A549 (cell line): ENCODE results near the gene DMBT1. TPM values are rescaled to one million over a fixed set of nuclear protein-coding genes. Genes with fewer than 3 reads are reported as not detected.

Source experiments
- ATAC-seq, 2 experiments: fragments of 200-7000 bp in 1 of 2; fragments of >200 bp in 1 of 2; cut with Nextera tagmentation in 1 of 2; cut with Tn5 transposase in 1 of 2; 3 replicates each; pipeline versions ENCODE4 v1.8.0 to v1.9.1; 2018 to 2020; ENCODE audit warnings: mild to moderate bottlenecking in 1 of 2, moderate library complexity in 1 of 2
- CTCF ChIA-PET: fragments of 300-600 bp; sonication (Branson Sonifier 250); formaldehyde crosslinking; extraction: SDS; loops from one replicate; lab custom pipeline; 2021; ENCODE audit warnings: antibody characterized with exemption, inconsistent platforms; lab: Yijun Ruan, JAX
- POLR2A ChIA-PET: fragments of 350-600 bp; formaldehyde crosslinking; extraction: SDS; loops from one replicate; lab custom pipeline; 2021; ENCODE audit warnings: antibody characterized with exemption, inconsistent platforms; lab: Yijun Ruan, JAX
- DNase-seq, 2 experiments: peaks; one replicate each; pipeline versions ENCODE4 v3.0.0 to v3.0.0-alpha.2; 2011 to 2016; ENCODE audit warnings: low read depth in 1 of 2, low spot score in 1 of 2
- FAIRE-seq: peaks from 2 replicates; lab custom pipeline; 2011; peaks lifted over from hg19 to GRCh38; lab: Jason Lieb, UNC
- H3K27ac ChIP-seq, 2 experiments: fragments of >200 bp; sonication (Bioruptor Twin); formaldehyde crosslinking; 3 replicates each; pipeline ENCODE4 v1.5.1; 2016 to 2017
- H3K4me1 ChIP-seq: fragments of >200 bp; sonication (Bioruptor Twin); formaldehyde crosslinking; 3 replicates; pipeline ENCODE4 v1.6.1; 2016
- H3K4me2 ChIP-seq: fragments of >200 bp; sonication (Bioruptor Twin); formaldehyde crosslinking; 3 replicates; pipeline ENCODE4 v1.6.1; 2016
- H3K4me3 ChIP-seq: fragments of >200 bp; sonication (Bioruptor Twin); formaldehyde crosslinking; 3 replicates; pipeline ENCODE4 v1.5.1; 2016
- H3K9me3 ChIP-seq: fragments of >200 bp; sonication (Bioruptor Twin); formaldehyde crosslinking; 3 replicates; pipeline ENCODE4 v1.6.1; 2016
- CBX8 ChIP-seq: fragments of 200-600 bp; sonication (generic); IDR thresholded peaks from 2 replicates; pipeline ENCODE4 v1.6.1; 2016
- EP300 ChIP-seq, 2 experiments: fragments of >200 bp; sonication (Bioruptor Twin); formaldehyde crosslinking; IDR thresholded peaks; 2 replicates in 1 of 2; 3 replicates in 1 of 2; pipeline ENCODE4 v1.6.1; 2016 to 2017
- FOSL2 ChIP-seq, 2 experiments: fragments of 450-650 bp in 1 of 2; fragments of >200 bp in 1 of 2; sonication (Bioruptor Twin) in 1 of 2; formaldehyde crosslinking; IDR thresholded peaks; 2 replicates each; pipeline versions ENCODE4 v1.5.0 to v1.6.1; 2016 to 2020; ENCODE audit warnings: mild to moderate bottlenecking in 1 of 2, moderate library complexity in 1 of 2
- FOXS1 ChIP-seq: fragments of 250-450 bp; sonication (Bioruptor Pico); IDR thresholded peaks from 2 replicates; pipeline ENCODE4 v1.5.0; 2020; ENCODE audit warnings: mild to moderate bottlenecking, moderate library complexity
- HDAC2 ChIP-seq: fragments of 200-600 bp; sonication (generic); IDR thresholded peaks from 2 replicates; pipeline ENCODE4 v1.6.1; 2016
- HEYL ChIP-seq: fragments of 250-450 bp; sonication (Bioruptor Pico); IDR thresholded peaks from 2 replicates; pipeline ENCODE4 v1.8.0; 2021; ENCODE audit warnings: mild to moderate bottlenecking, moderate library complexity
- HOXA7 ChIP-seq: fragments of 250-450 bp; sonication (Bioruptor Pico); IDR thresholded peaks from 2 replicates; pipeline ENCODE4 v1.5.0; 2020; ENCODE audit warnings: mild to moderate bottlenecking, moderate library complexity
- HOXB13 ChIP-seq: fragments of 250-450 bp; sonication (Bioruptor Pico); IDR thresholded peaks from 2 replicates; pipeline ENCODE4 v1.5.0; 2020; ENCODE audit warnings: low read depth, mild to moderate bottlenecking, moderate library complexity
- JUN ChIP-seq, 2 experiments: fragments of >200 bp; sonication (Bioruptor Twin); formaldehyde crosslinking; IDR thresholded peaks; 2 replicates in 1 of 2; 3 replicates in 1 of 2; pipeline ENCODE4 v1.6.1; 2016 to 2017
- JUNB ChIP-seq: fragments of >200 bp; sonication (Bioruptor Twin); formaldehyde crosslinking; IDR thresholded peaks from 2 replicates; pipeline ENCODE4 v1.6.1; 2016
- MAZ ChIP-seq: fragments of 150-350 bp; IDR thresholded peaks from 2 replicates; pipeline ENCODE4 v1.6.1; 2014; ENCODE audit warnings: antibody characterized with exemption, low read depth, low read length, borderline replicate concordance
- POLR2A ChIP-seq: IDR thresholded peaks from 2 replicates; pipeline ENCODE4 v1.6.1; 2012; ENCODE audit warnings: mild to moderate bottlenecking, low read length
- POLR2AphosphoS2 ChIP-seq: conservative IDR thresholded peaks from 2 replicates; pipeline ENCODE4 v1.6.1; 2012; ENCODE audit warnings: low read length, improper control_type of control experiment, inconsistent platforms
- RAD21 ChIP-seq, 2 experiments: fragments of >200 bp in 1 of 2; sonication (Bioruptor Twin) in 1 of 2; formaldehyde crosslinking in 1 of 2; IDR thresholded peaks in 1 of 2; conservative IDR thresholded peaks in 1 of 2; 2 replicates in 1 of 2; 3 replicates in 1 of 2; pipeline ENCODE4 v1.6.1; 2012 to 2018; ENCODE audit warnings: inconsistent platforms in 1 of 2
- TP53 ChIP-seq: fragments of 250-450 bp; sonication (Bioruptor Pico); IDR thresholded peaks from 2 replicates; pipeline ENCODE4 v1.5.0; 2021; ENCODE audit warnings: mild to moderate bottlenecking, moderate library complexity
- ZC3H11A ChIP-seq: fragments of 450-650 bp; IDR thresholded peaks from 2 replicates; pipeline ENCODE4 v1.6.1; 2014; ENCODE audit warnings: antibody characterized with exemption, mild to moderate bottlenecking
- ZSCAN20 ChIP-seq: fragments of 250-450 bp; sonication (Bioruptor Pico); IDR thresholded peaks from 2 replicates; pipeline ENCODE4 v1.8.0; 2022; ENCODE audit warnings: mild to moderate bottlenecking, moderate library complexity
- WGBS: methylation state at CpG from one replicate; pipeline ENCODE4 v1.1.6; 2017; ENCODE audit errors: missing lambda C conversion rate; 5-methylcytosine and 5-hydroxymethylcytosine counted together
- polyA plus RNA-seq, 4 experiments: library from polyadenylated mRNA; depleted of rRNA in 3 of 4; stranded (reverse); fragments of >200 nt; fragmentation: RNase III in 1 of 4; extraction: RNeasy Plus Mini Kit Qiagen cat#74134 plus additional on column Dnase treatment in 1 of 4; gene quantifications; 2 replicates in 3 of 4; 3 replicates in 1 of 4; pipeline ENCODE4 v1.2.3, GENCODE V29; 2011 to 2017
- TF ChIP-seq, protein P1 (sequence below): fragments of 450-650 bp; IDR thresholded peaks from 2 replicates; pipeline ENCODE4 v1.6.1; 2014; ENCODE audit warnings: antibody characterized with exemption
- TF ChIP-seq, protein P2 (sequence below): fragments of 150-350 bp; IDR thresholded peaks from 2 replicates; pipeline ENCODE4 v1.6.1; 2014; ENCODE audit warnings: low read depth, mild to moderate bottlenecking, low read length
- TF ChIP-seq, protein P3 (sequence below): IDR thresholded peaks from 2 replicates; pipeline ENCODE4 v1.6.1; 2012
- TF ChIP-seq, protein P4 (sequence below): fragments of 250-450 bp; sonication (Bioruptor Pico); IDR thresholded peaks from 2 replicates; pipeline ENCODE4 v1.5.0; 2020; ENCODE audit warnings: low read depth, mild to moderate bottlenecking, moderate library complexity

The DMBT1 gene
- polyA plus RNA-seq, 2 of the 4 experiments (the other 2 are of a cell fraction): 0.01 to 0.03 TPM

DNA sequence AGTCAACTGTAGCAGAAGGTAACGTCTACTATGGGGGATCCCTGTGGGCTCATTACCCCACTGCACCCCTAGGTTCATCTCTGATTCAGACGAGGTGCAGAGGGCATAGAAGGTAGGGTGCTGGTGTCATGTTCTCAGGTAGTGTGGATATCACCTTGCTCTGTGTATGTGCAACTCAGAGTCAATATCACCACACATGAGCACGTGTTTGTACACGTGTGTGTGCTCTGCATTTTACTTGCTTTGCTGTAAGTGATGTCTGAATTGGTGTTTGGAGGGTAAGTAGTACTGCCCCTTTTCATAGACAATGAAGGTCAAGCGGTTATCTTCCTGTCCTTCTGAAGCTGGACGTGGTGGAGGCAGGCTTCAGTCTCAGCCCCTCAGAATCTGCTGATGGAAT lies 10.4 kb downstream of the DMBT1 start (continued):
- TF ChIP-seq TP53 (CRISPR knock-in tag) (no peak), HOXB13 (CRISPR knock-in tag) (no peak)
- TF ChIP-seq, protein P1, sequence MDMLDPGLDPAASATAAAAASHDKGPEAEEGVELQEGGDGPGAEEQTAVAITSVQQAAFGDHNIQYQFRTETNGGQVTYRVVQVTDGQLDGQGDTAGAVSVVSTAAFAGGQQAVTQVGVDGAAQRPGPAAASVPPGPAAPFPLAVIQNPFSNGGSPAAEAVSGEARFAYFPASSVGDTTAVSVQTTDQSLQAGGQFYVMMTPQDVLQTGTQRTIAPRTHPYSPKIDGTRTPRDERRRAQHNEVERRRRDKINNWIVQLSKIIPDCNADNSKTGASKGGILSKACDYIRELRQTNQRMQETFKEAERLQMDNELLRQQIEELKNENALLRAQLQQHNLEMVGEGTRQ: no peak

- ChIA-PET POLR2A (no interaction called here), CTCF (no interaction called here)
- TF ChIP-seq FOSL2 (IDR thresholded peaks at IDR 0.05): no peak
- TF ChIP-seq FOSL2 (CRISPR knock-in tag; IDR thresholded peaks at IDR 0.05): no peak
- TF ChIP-seq JUNB: no peak
- no peak for TF ChIP-seq ZSCAN20
- no peak for TF ChIP-seq JUN (IDR thresholded peaks at IDR 0.05)
- no peak for TF ChIP-seq RAD21 (conservative IDR thresholded peaks at IDR 0.05 in 1 of 2, IDR thresholded peaks at IDR 0.05 in 1 of 2)
- TF ChIP-seq EP300 (IDR thresholded peaks at IDR 0.05): no peak
- TF ChIP-seq POLR2A: no peak
- no peak for TF ChIP-seq FOXS1
- no peak for TF ChIP-seq HOXA7 (CRISPR knock-in tag)
- TF ChIP-seq TP53 (CRISPR knock-in tag): no peak
- Histone ChIP-seq H3K4me2 (no peak overlapping the region), H3K27ac (no peak overlapping the region), H3K4me1 (no peaks in the 10 kb centered on the region), H3K9me3 (peaks cover 9% of the 10 kb centered on the region; the same call in 2 of the 3 replicates), H3K4me3 (no peak overlapping the region)
- WGBS: 18% methylated on average over 3 of the region's 3 CpGs
- ATAC-seq (no peak), FAIRE-seq (peak; percentile 65), DNase-seq (no peak)
Measured at GRCh38 chr10:122571892-122572291, 11.3 kb downstream of the DMBT1 start.

GRCh38 chr10:122575776-122576175 lies 15.2 kb downstream of the DMBT1 start:
- Histone ChIP-seq H3K4me2 (no peak overlapping the region), H3K4me3 (no peak overlapping the region), H3K4me1 (no peaks in the 10 kb centered on the region), H3K9me3 (peaks cover 9% of the 10 kb centered on the region; the same call in 2 of the 3 replicates), H3K27ac (no peak overlapping the region)
- 42% methylated on average over 3 of the region's 3 CpGs for WGBS
- ATAC-seq (no peak), DNase-seq (no peak), FAIRE-seq (no peak)
- TF ChIP-seq HEYL (CRISPR knock-in tag) (no peak), MAZ (no peak), ZSCAN20 (no peak), ZC3H11A (no peak), CBX8 (no peak), POLR2AphosphoS2 (no peak), HDAC2 (no peak), HOXB13 (CRISPR knock-in tag) (no peak)
- TF ChIP-seq, protein P2, sequence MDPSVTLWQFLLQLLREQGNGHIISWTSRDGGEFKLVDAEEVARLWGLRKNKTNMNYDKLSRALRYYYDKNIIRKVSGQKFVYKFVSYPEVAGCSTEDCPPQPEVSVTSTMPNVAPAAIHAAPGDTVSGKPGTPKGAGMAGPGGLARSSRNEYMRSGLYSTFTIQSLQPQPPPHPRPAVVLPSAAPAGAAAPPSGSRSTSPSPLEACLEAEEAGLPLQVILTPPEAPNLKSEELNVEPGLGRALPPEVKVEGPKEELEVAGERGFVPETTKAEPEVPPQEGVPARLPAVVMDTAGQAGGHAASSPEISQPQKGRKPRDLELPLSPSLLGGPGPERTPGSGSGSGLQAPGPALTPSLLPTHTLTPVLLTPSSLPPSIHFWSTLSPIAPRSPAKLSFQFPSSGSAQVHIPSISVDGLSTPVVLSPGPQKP: no peak
- TF ChIP-seq, protein P3, sequence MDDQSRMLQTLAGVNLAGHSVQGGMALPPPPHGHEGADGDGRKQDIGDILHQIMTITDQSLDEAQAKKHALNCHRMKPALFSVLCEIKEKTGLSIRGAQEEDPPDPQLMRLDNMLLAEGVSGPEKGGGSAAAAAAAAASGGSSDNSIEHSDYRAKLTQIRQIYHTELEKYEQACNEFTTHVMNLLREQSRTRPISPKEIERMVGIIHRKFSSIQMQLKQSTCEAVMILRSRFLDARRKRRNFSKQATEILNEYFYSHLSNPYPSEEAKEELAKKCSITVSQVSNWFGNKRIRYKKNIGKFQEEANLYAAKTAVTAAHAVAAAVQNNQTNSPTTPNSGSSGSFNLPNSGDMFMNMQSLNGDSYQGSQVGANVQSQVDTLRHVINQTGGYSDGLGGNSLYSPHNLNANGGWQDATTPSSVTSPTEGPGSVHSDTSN: no peak
- TF ChIP-seq, protein P4, sequence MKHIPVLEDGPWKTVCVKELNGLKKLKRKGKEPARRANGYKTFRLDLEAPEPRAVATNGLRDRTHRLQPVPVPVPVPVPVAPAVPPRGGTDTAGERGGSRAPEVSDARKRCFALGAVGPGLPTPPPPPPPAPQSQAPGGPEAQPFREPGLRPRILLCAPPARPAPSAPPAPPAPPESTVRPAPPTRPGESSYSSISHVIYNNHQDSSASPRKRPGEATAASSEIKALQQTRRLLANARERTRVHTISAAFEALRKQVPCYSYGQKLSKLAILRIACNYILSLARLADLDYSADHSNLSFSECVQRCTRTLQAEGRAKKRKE: no peak
- POLR2A ChIA-PET: no interaction called here
- CTCF ChIA-PET: interaction anchor here (0.7 to 3.9 kb wide), 6 partner anchors 10 to 308 kb away, joined by 3 to 25 read pairs (median 4); no protein-coding TSS in a partner anchor
